Measurements from ENCODE around the gene SLC7A8. TPM values are rescaled to one million over a fixed set of nuclear protein-coding genes. Genes with fewer than 3 reads are reported as not detected.

The SLC7A8 gene
- total and polyA plus RNA-seq, 2 of the 4 experiments (the other 2 are of a cell fraction): 0.31 TPM; not detected in 1

- dilution Hi-C loops (cut with HindIII; ENCODE audit: low sequenced_read_pairs, unreplicated experiment): no loop called here
- BruUV-seq (replicated peaks): no TSS peak
- no peaks in the 10 kb centered on the region for H4K20me1 ChIP-seq (ENCODE audit: insufficient read depth, low read length)
- no peaks in the 10 kb centered on the region for H3K9me3 ChIP-seq (ENCODE audit: control insufficient read depth, insufficient read depth, low read length)
- intact Hi-C loops (cut with micrococcal nuclease): no loop called here
- no peaks in the 10 kb centered on the region for H3K36me3 ChIP-seq (ENCODE audit: control insufficient read depth, insufficient read depth, low read length)
- H3K27me3 ChIP-seq (ENCODE audit: control insufficient read depth, insufficient read depth, low read length): peaks cover 30% of the 10 kb centered on the region
- no peak overlapping the region for H4K91ac ChIP-seq (ENCODE audit: insufficient read depth, low read depth, low read length)
- 80% methylated on average over 1 of the region's 3 CpGs; no CpG with 5 or more reads in 1 of the 2 experiments for WGBS, 2 experiments (ENCODE audit: extremely low coverage in 2 of 2, insufficient read length in 1 of 2)
- in situ Hi-C loops (cut with MboI; ENCODE audit: low sequenced_read_pairs): no loop called here
- H2AK9ac ChIP-seq (replicated peaks; ENCODE audit: low read depth, low read length, poor library complexity): no peak overlapping the region
- H3K4me3 ChIP-seq (ENCODE audit: insufficient read depth, low read depth, low read length): no peak overlapping the region
- no peaks in the 10 kb centered on the region for H3K79me1 ChIP-seq (ENCODE audit: low read depth in 1 of 2, low read length in 2 of 2)
- H2BK15ac ChIP-seq (ENCODE audit: low read depth, low read length): no peak overlapping the region
- H3K27ac ChIP-seq (ENCODE audit: insufficient read depth, low read length): no peak overlapping the region
- ChIA-PET POLR2A (ENCODE audit: unreplicated experiment) (no interaction called here), CTCF (interaction anchor here (1.0 kb wide), 1 partner anchor 10 kb away, joined by 4 read pairs; no protein-coding TSS in a partner anchor)
- no peak overlapping the region for H2BK120ac ChIP-seq (ENCODE audit: low read depth, low read length)
- H3K4ac ChIP-seq (ENCODE audit: low read depth, low read length): no peak overlapping the region
- H3K9ac ChIP-seq (ENCODE audit: low read depth, low read length): no peak overlapping the region
- H2BK20ac ChIP-seq (ENCODE audit: low read depth, low read length): no peak overlapping the region
- no peaks in the 10 kb centered on the region for H3K4me1 ChIP-seq (ENCODE audit: control insufficient read depth, insufficient read depth, low read length)
- DNase-seq (no peak), ATAC-seq (ENCODE audit: low read depth) (no peak)
- H3K56ac ChIP-seq (ENCODE audit: extremely low read depth, insufficient read depth, low read length): no peak overlapping the region
- no peak overlapping the region for H2BK5ac ChIP-seq (ENCODE audit: low read depth, low read length, poor library complexity, severe bottlenecking)
- H2AK5ac ChIP-seq (ENCODE audit: low read depth, low read length): no peak overlapping the region
- H2AFZ ChIP-seq (replicated peaks; ENCODE audit: low read length, poor library complexity): no peak overlapping the region
- no peak overlapping the region for H3K23ac ChIP-seq (ENCODE audit: low read depth, low read length)
- H3K14ac ChIP-seq (replicated peaks; ENCODE audit: low read depth, low read length): no peak overlapping the region
- H3K4me2 ChIP-seq (ENCODE audit: low read depth, low read length): no peak overlapping the region
- no peak overlapping the region for H4K8ac ChIP-seq (ENCODE audit: low read depth in 2 of 2, low read length in 2 of 2)
- TF ChIP-seq MAZ (IDR thresholded peaks at IDR 0.05; ENCODE audit: borderline replicate concordance, low read depth, low read length): no peak
- no peak for TF ChIP-seq MXI1 (IDR thresholded peaks at IDR 0.05; ENCODE audit: borderline replicate concordance, low read depth, low read length)
- TF ChIP-seq POLR2A (IDR thresholded peaks at IDR 0.05; ENCODE audit: low read depth, low read length): no peak
- no peak for TF ChIP-seq RFX5 (IDR thresholded peaks at IDR 0.05; ENCODE audit: low read depth, low read length)
- no peak for TF ChIP-seq RAD21 (IDR thresholded peaks at IDR 0.05; ENCODE audit: low read length)
- TF ChIP-seq USF2 (IDR thresholded peaks at IDR 0.05; ENCODE audit: low read depth, low read length): no peak
- TF ChIP-seq CTCF (conservative IDR thresholded peaks at IDR 0.05; ENCODE audit: low read depth, low read length): no peak
- no peak for TF ChIP-seq BHLHE40 (IDR thresholded peaks at IDR 0.05; ENCODE audit: low read depth, low read length)
- TF ChIP-seq FOS (IDR thresholded peaks at IDR 0.05; ENCODE audit: low read depth, low read length): no peak
- no peak for TF ChIP-seq MAFK (IDR thresholded peaks at IDR 0.05; ENCODE audit: low read depth, low read length)
- TF ChIP-seq CEBPB (IDR thresholded peaks at IDR 0.05; ENCODE audit: low read depth, low read length): no peak
- TF ChIP-seq RCOR1 (IDR thresholded peaks at IDR 0.05; ENCODE audit: insufficient replicate concordance, low read length): no peak
- TF ChIP-seq NFE2L2 (IDR thresholded peaks at IDR 0.05; ENCODE audit: low read depth, low read length): no peak
- no peak for TF ChIP-seq CHD1 (IDR thresholded peaks at IDR 0.05; ENCODE audit: low read depth, low read length)
- no peak for TF ChIP-seq SMC3 (IDR thresholded peaks at IDR 0.05; ENCODE audit: low read depth, low read length)
- TF ChIP-seq ELK1 (IDR thresholded peaks at IDR 0.05; ENCODE audit: borderline replicate concordance, low read depth, low read length): no peak
- no peak overlapping the region for H4K5ac ChIP-seq (ENCODE audit: low read depth, low read length)
- no peak overlapping the region for H3K18ac ChIP-seq (ENCODE audit: low read depth, low read length)
- H3K9me1 ChIP-seq (ENCODE audit: insufficient read depth, low read length): no peaks in the 10 kb centered on the region
Measured at GRCh38 chr14:23130871-23131270, 52.6 kb downstream of the SLC7A8 start.

All from IMR-90 (cell line).